ENCODE data around the gene PLCXD1.
A peak's percentile ranks its signal among the peaks of the same experiment; 100 is the strongest.
"Not testable (repeated sequence)": the region's sequence is repeated elsewhere in the genome, so short reads cannot be mapped to it uniquely, and the experiment has no call there.

PLCXD1 gene

DNA sequence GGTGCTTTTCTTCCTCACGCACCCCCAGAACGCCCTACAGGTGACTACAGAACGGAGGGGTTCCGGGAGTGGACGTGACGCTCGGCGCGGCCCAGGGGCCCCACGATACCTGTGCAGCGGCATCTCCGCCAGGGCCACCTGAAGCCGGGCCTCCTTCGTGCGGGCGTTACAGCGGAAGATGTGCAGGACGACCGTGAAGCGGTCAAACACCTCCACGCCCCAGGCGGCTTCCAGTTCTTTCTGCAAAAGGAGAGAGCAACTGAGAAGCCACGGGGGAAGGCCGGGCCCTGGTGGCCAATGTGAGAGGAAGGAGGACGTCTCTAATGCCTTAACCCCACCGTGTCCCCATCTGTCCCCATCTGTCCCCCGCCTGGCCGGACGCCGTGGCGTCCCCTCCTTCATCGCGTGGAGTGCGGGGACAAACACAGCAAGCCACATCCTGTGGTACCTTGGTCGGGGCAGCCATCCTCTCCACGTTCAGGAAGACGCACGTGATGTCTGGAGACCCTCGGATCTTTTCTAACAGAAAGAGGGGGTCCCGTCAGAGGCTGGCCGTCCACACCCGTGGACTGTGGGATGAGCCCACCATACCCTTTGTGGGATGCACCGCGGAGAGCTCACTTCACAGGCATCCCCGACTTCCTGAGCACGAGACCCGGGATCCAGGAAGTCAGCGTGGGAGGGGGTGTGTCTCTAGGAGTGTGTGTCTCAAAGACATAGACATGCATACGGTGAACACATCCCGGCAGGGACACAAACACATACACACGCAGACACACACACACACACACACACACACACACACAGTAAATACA, 33.8 kb downstream of the PLCXD1 start:
- no peak overlapping the region for H3K27ac ChIP-seq (ENCODE audit: low read depth, low read length)
- peaks cover 5% of the 10 kb centered on the region for H3K4me1 ChIP-seq (ENCODE audit: insufficient read depth, low read length)
- H3K4me3 ChIP-seq (ENCODE audit: low read depth in 1 of 2, low read length in 2 of 2) = no peak overlapping the region
- no peaks in the 10 kb centered on the region for H3K9me3 ChIP-seq (ENCODE audit: low read length)
- peaks cover 18% of the 10 kb centered on the region for H3K36me3 ChIP-seq (ENCODE audit: insufficient read depth, low read length)
- no peak overlapping the region for H3K9ac ChIP-seq (ENCODE audit: low read length)
- peaks cover under 1 to 8% of the 10 kb centered on the region in 2 donors for H3K27me3 ChIP-seq (ENCODE audit: control insufficient read depth in 1 of 2, insufficient read depth in 2 of 2, low read length in 2 of 2)

DNA sequence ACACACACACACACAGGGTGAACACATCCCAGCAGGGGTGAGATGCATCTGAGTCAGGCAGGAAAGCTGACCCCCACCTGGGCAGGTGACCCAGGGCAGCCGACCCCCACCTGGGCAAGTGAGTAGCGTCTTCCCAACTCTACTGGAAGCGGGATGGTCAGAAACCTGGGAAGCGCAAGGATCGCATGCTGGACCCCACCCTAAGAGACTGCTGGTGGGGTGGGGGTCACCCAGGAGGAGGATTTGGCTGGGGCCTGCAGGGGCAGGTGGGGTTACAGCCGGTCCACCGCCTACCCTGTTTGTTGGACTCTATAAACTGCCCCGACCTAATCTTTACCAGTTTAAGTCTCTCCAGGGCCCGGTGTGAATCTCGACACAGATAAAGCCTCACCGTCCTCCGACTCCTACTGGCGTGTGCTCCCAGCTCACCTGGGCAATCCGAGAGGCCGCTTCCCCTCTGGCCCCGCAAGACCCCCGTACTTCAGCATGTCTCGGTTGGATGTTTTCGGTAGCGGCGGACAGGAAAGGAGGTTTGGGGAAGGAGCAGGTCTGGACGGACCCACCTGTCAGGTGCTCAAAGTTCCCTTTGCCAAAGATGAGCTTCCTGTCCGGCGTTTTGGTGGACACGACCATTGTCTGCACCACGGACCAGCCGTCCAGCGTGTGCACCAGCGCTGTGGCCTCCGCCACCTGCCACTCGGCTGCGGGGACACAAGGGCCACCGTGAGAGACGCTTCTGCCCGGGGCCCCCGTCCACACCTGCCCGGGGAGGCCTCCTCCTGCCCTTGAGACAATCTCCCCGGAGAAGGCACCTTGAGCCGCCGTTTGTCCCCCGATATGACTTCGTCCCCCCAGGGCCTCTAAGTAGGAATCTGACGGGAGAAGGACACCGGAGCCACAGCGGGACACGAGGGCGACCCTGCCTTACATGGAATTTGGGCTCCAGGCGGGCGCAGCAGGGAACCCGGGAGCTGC, 35.5 kb downstream of the PLCXD1 start:
- Histone ChIP-seq H3K4me3 (ENCODE audit: low read depth in 1 of 2, low read length in 2 of 2) (no peak overlapping the region), H3K4me1 (ENCODE audit: insufficient read depth, low read length) (peaks cover 15% of the 10 kb centered on the region), H3K27ac (ENCODE audit: low read depth, low read length) (no peak overlapping the region), H3K36me3 (ENCODE audit: insufficient read depth, low read length) (peaks cover 17% of the 10 kb centered on the region), H3K9me3 (ENCODE audit: low read length) (no peaks in the 10 kb centered on the region), H3K9ac (ENCODE audit: low read length) (no peak overlapping the region), H3K27me3 (ENCODE audit: control insufficient read depth in 1 of 2, insufficient read depth in 2 of 2, low read length in 2 of 2) (peaks cover 9 to 20% of the 10 kb centered on the region in 2 donors)

DNA sequence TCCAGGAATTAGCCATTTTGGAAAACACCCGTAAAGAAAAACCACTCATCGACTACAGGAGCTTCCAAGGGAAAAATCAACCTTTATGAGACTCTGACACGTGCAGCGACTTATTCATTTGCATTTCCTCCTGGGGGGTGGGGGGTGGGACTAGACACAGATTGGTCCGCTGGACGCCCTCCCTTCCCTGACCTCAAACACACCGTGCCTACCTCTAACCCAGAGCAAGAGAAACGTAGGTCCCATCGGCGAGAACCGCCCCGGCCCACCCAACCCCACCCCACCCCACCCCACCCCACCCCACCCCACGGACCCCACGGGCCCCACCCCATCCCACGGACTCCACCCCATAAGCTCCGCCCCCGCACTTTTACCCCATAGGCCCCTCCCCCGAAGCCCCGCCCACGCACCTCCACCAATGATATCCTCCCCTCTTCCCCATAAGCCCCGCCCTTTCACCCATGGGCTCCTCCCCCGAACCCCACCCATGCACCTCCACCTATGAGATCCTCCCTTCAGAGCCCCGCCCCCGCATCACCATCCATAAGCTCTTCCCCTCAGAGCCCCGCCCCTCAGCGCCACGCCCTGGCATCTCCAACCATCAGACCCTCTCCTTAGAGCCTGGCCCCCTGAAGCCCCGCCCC, 36.4 kb downstream of the PLCXD1 start:
- peaks cover 9 to 20% of the 10 kb centered on the region in 2 donors for H3K27me3 ChIP-seq (ENCODE audit: control insufficient read depth in 1 of 2, insufficient read depth in 2 of 2, low read length in 2 of 2)
- H3K9me3 ChIP-seq (ENCODE audit: low read length) = no peaks in the 10 kb centered on the region
- peaks cover 7% of the 10 kb centered on the region for H3K36me3 ChIP-seq (ENCODE audit: insufficient read depth, low read length)
- no peak overlapping the region for H3K9ac ChIP-seq (ENCODE audit: low read length)
- H3K4me3 ChIP-seq (ENCODE audit: low read depth in 1 of 2, low read length in 2 of 2) = peak overlapping the region; percentile 55 to 74
- H3K4me1 ChIP-seq (ENCODE audit: insufficient read depth, low read length) = peaks cover 15% of the 10 kb centered on the region
- H3K27ac ChIP-seq (ENCODE audit: low read depth, low read length) = no peak overlapping the region

- Histone ChIP-seq H3K27ac (ENCODE audit: low read depth, low read length) (peak overlapping the region; percentile 85), H3K36me3 (ENCODE audit: insufficient read depth, low read length) (peaks cover 5% of the 10 kb centered on the region), H3K9ac (ENCODE audit: low read length) (no peak overlapping the region), H3K4me3 (ENCODE audit: low read depth in 1 of 2, low read length in 2 of 2) (peak overlapping the region; percentile 55 to 80), H3K9me3 (ENCODE audit: low read length) (no peaks in the 10 kb centered on the region), H3K4me1 (ENCODE audit: insufficient read depth, low read length) (peaks cover 15% of the 10 kb centered on the region), H3K27me3 (ENCODE audit: control insufficient read depth in 1 of 2, insufficient read depth in 2 of 2, low read length in 2 of 2) (peaks cover 9 to 22% of the 10 kb centered on the region in 2 donors)
These were observed 37.0 kb downstream of the PLCXD1 start for GRCh38 chrX:318068-318738.

- Histone ChIP-seq H3K27ac (ENCODE audit: low read depth, low read length) (peak within 1 kb of the TSS; percentile 85), H3K4me3 (ENCODE audit: low read depth in 1 of 2, low read length in 2 of 2) (peak within 1 kb of the TSS; percentile 64 to 96), H3K9ac (ENCODE audit: low read length) (peak within 1 kb of the TSS; percentile 33), H3K27me3 (ENCODE audit: control insufficient read depth in 1 of 2, insufficient read depth in 2 of 2, low read length in 2 of 2) (peaks cover 16 to 26% of the 10 kb centered on the region in 2 donors), H3K36me3 (ENCODE audit: insufficient read depth, low read length) (peaks cover 5% of the 10 kb centered on the region), H3K9me3 (ENCODE audit: low read length) (no peaks in the 10 kb centered on the region), H3K4me1 (ENCODE audit: insufficient read depth, low read length) (peaks cover 15% of the 10 kb centered on the region)
These were observed 37.8 kb downstream of the PLCXD1 start, which contains the start of gene GTPBP6 for GRCh38 chrX:318739-319578. Gene GTPBP6 (minus strand): TSS chrX:318796. CDS start chrX:318787, 9 bp downstream.

DNA sequence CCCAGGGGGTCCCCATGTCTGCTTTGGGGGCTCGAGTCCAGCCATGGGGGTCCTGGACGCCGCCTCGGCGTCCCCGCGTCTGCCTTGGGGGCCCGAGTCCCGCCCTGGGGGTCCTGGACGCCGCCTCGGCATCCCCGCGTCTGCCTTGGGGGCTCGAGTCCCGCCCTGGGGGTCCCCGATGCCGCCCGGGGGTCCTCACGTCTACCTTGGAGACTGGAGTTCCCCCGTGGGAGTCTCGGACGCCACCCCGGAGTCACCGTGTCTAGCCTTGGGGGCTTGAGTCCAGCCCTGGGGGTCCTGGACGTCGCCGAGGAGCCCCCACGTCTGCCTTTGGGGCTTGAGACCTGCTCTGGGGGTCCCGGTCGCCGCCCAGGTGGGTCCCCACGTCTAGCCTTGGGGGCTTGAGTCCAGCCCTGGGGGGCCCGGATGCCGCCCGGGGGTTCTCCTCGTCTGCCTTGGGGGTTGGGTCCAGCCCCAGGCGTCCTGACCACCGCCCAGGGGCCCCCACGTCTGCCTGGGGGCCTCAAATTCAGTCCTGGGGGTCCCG, 38.5 kb downstream of the PLCXD1 start:
- H3K9ac ChIP-seq (ENCODE audit: low read length) = peak overlapping the region; percentile 33
- H3K27me3 ChIP-seq (ENCODE audit: control insufficient read depth in 1 of 2, insufficient read depth in 2 of 2, low read length in 2 of 2) = peaks cover 20 to 33% of the 10 kb centered on the region in 2 donors
- no peaks in the 10 kb centered on the region for H3K9me3 ChIP-seq (ENCODE audit: low read length)
- peaks cover 15% of the 10 kb centered on the region for H3K4me1 ChIP-seq (ENCODE audit: insufficient read depth, low read length)
- peak overlapping the region; percentile 64 to 96 for H3K4me3 ChIP-seq (ENCODE audit: low read depth in 1 of 2, low read length in 2 of 2)
- H3K27ac ChIP-seq (ENCODE audit: low read depth, low read length) = peak overlapping the region; percentile 78
- peaks cover 5% of the 10 kb centered on the region for H3K36me3 ChIP-seq (ENCODE audit: insufficient read depth, low read length)

- H3K36me3 ChIP-seq (ENCODE audit: insufficient read depth, low read length) = peaks cover 5% of the 10 kb centered on the region
- peaks cover 15% of the 10 kb centered on the region for H3K4me1 ChIP-seq (ENCODE audit: insufficient read depth, low read length)
- H3K4me3 ChIP-seq (ENCODE audit: low read depth in 1 of 2, low read length in 2 of 2) = peak overlapping the region; percentile 64 to 96
- H3K9me3 ChIP-seq (ENCODE audit: low read length) = no peaks in the 10 kb centered on the region
- H3K9ac ChIP-seq (ENCODE audit: low read length) = peak overlapping the region; percentile 33
- peaks cover 20 to 34% of the 10 kb centered on the region in 2 donors for H3K27me3 ChIP-seq (ENCODE audit: control insufficient read depth in 1 of 2, insufficient read depth in 2 of 2, low read length in 2 of 2)
- no peak overlapping the region for H3K27ac ChIP-seq (ENCODE audit: low read depth, low read length)
These were observed 39.1 kb downstream of the PLCXD1 start for GRCh38 chrX:320126-320783.

DNA sequence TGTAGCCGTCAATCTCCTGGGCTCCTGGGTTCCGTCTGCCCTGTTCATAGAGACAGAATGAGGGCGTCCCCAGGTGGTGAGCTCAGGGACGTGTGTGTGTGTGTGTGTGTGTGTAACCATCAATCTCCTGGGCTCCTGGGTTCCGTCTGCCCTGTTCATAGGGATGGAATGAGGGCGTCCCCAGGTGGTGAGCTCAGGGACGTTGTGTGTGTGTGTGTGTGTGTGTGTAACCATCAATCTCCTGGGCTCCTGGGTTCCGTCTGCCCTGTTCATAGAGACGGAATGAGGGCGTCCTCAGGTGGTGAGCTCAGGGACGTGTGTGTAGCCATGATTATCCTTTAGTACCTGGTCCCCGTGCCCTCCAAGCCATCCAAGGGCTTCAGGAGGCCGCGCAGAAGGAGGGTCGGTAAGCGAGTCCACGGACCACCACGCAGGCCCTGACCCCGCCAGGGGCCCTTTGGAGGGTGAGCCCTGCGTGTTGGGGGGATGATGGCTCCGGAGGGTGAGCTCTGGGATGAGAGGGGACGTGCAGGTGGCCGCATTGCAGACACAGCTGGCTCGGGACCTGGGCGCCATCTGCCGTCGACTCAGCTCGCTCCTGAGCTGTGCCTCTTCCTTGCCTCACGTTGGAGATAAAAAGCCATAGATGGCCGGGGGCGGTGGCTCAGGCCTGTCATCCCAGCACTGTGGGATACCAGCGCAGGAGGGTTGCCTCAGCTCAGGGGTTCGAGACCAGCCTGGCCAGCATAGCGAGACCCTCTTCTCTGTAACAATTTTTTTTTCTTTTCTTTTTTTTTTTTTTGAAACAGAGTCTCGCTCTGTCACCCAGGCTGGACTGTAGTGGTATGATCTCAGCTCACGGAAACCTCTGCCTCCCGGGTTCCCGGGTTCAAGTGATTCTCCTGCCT, 42.8 kb downstream of the PLCXD1 start:
- Histone ChIP-seq H3K9me3 (ENCODE audit: low read length) (no peaks in the 10 kb centered on the region), H3K27ac (ENCODE audit: low read depth, low read length) (no peak overlapping the region), H3K4me3 (ENCODE audit: low read depth in 1 of 2, low read length in 2 of 2) (no peak overlapping the region), H3K9ac (ENCODE audit: low read length) (no peak overlapping the region), H3K4me1 (ENCODE audit: insufficient read depth, low read length) (peaks cover 15% of the 10 kb centered on the region), H3K27me3 (ENCODE audit: control insufficient read depth in 1 of 2, insufficient read depth in 2 of 2, low read length in 2 of 2) (peaks cover 20 to 42% of the 10 kb centered on the region in 2 donors), H3K36me3 (ENCODE audit: insufficient read depth, low read length) (no peaks in the 10 kb centered on the region)

DNA sequence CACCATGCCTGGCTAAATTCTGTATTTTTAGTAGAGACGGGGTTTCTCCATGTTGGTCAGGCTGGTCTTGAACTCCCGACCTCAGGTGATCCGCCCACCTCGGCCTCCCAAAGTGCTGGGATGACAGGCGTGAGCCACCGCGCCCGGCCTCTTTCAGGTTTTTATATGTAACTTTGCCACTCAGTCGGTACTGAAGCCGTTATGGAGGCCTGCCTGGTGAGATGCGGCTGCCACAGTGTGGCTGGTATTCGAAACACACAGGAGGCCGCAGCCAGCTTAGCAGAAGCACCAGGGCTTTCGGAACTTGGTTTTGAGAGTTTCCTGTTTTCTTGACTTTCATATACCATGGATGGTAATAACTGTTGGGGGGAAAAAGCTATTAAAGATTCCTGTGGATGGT, 43.5 kb downstream of the PLCXD1 start:
- H3K4me3 ChIP-seq (ENCODE audit: low read depth in 1 of 2, low read length in 2 of 2); H3K9me3 ChIP-seq (ENCODE audit: low read length); H3K27ac ChIP-seq (ENCODE audit: low read depth, low read length); H3K9ac ChIP-seq (ENCODE audit: low read length); H3K36me3 ChIP-seq (ENCODE audit: insufficient read depth, low read length): not testable (repeated sequence)
- Histone ChIP-seq H3K27me3 (ENCODE audit: control insufficient read depth in 1 of 2, insufficient read depth in 2 of 2, low read length in 2 of 2) (peaks cover 20 to 38% of the 10 kb centered on the region in 2 donors), H3K4me1 (ENCODE audit: insufficient read depth, low read length) (peaks cover 13% of the 10 kb centered on the region)
